Glutamatergic neuron (in vitro differentiated cells): ENCODE results near the gene CMKLR1. TPM values are rescaled to one million over a fixed set of nuclear protein-coding genes. Genes with fewer than 3 reads are reported as not detected.
A peak's percentile ranks its signal among the peaks of the same experiment; 100 is the strongest.

Experiments
- DNase-seq: peaks from one replicate; pipeline ENCODE4 v3.0.0; 2022
- H3K27ac Mint-ChIP-seq: one replicate; pipeline ENCODE4 v1.8.0; 2020; ENCODE audit warnings: mild to moderate bottlenecking, mixed read lengths, inconsistent platforms; ENCODE audit not compliant: unreplicated experiment
- H3K27me3 Mint-ChIP-seq: one replicate; pipeline ENCODE4 v1.8.0; 2020; ENCODE audit warnings: mild to moderate bottlenecking, moderate library complexity, mixed read lengths, inconsistent platforms; ENCODE audit not compliant: unreplicated experiment
- H3K36me3 Mint-ChIP-seq: one replicate; pipeline ENCODE4 v1.8.0; 2020; ENCODE audit warnings: mild to moderate bottlenecking, mixed read lengths, inconsistent platforms; ENCODE audit not compliant: unreplicated experiment
- H3K4me1 Mint-ChIP-seq: one replicate; pipeline ENCODE4 v1.8.0; 2020; ENCODE audit warnings: mild to moderate bottlenecking, low read depth, mixed read lengths, inconsistent platforms; ENCODE audit not compliant: unreplicated experiment
- H3K4me3 Mint-ChIP-seq: one replicate; pipeline ENCODE4 v1.8.0; 2020; ENCODE audit warnings: mild to moderate bottlenecking, mixed read lengths, inconsistent platforms; ENCODE audit not compliant: unreplicated experiment
- H3K9me3 Mint-ChIP-seq: one replicate; pipeline ENCODE4 v1.8.0; 2020; ENCODE audit warnings: mild to moderate bottlenecking, moderate library complexity, mixed read lengths, inconsistent platforms; ENCODE audit not compliant: unreplicated experiment
- CTCF ChIP-seq: fragments of 200-600 bp; sonication (generic); IDR thresholded peaks from one replicate; pipeline ENCODE4 v1.5.0; 2021; ENCODE audit not compliant: partially characterized antibody, unreplicated experiment
- total RNA-seq: library from RNA; stranded (reverse); fragmentation: NEBNext Ultra II Directional; extraction: Animal tissue kit (Norgen Biotek cat#: 25700); gene quantifications from one replicate; pipeline ENCODE4 v1.2.1, GENCODE V29; 2021; ENCODE audit not compliant: unreplicated experiment

The CMKLR1 gene
- total RNA-seq, 1 donor from 2014 or later = not detected

- no peak for TF ChIP-seq CTCF
- no peaks in the 10 kb centered on the region for H3K27me3 Mint-ChIP-seq
- peaks cover 6% of the 10 kb centered on the region for H3K4me1 Mint-ChIP-seq
- no peak overlapping the region for H3K27ac Mint-ChIP-seq
- H3K9me3 Mint-ChIP-seq = peaks cover 1% of the 10 kb centered on the region
- no peaks in the 10 kb centered on the region for H3K36me3 Mint-ChIP-seq
- DNase-seq = no peak
- H3K4me3 Mint-ChIP-seq = no peak overlapping the region
Measured at GRCh38 chr12:108277613-108278012, 61.5 kb downstream of the CMKLR1 start.

GRCh38 chr12:108273217-108273616, 65.9 kb downstream of the CMKLR1 start:
- Mint-ChIP-seq H3K27ac (no peak overlapping the region), H3K4me1 (peaks cover 17% of the 10 kb centered on the region), H3K9me3 (peaks cover 3% of the 10 kb centered on the region), H3K4me3 (no peak overlapping the region), H3K27me3 (peaks cover 4% of the 10 kb centered on the region), H3K36me3 (no peaks in the 10 kb centered on the region)
- no peak for DNase-seq
- TF ChIP-seq CTCF = no peak

- Mint-ChIP-seq H3K36me3 (no peaks in the 10 kb centered on the region), H3K9me3 (peaks cover 2% of the 10 kb centered on the region), H3K27me3 (peaks cover 4% of the 10 kb centered on the region), H3K27ac (peak overlapping the region; percentile 52), H3K4me1 (peaks cover 17% of the 10 kb centered on the region), H3K4me3 (no peak overlapping the region)
- TF ChIP-seq CTCF = no peak
- no peak for DNase-seq
Measured at GRCh38 chr12:108271951-108272872, 66.9 kb downstream of the CMKLR1 start.

- H3K4me1 Mint-ChIP-seq = peaks cover 17% of the 10 kb centered on the region
- peaks cover 2% of the 10 kb centered on the region for H3K9me3 Mint-ChIP-seq
- no peak overlapping the region for H3K27ac Mint-ChIP-seq
- no peak overlapping the region for H3K4me3 Mint-ChIP-seq
- no peaks in the 10 kb centered on the region for H3K36me3 Mint-ChIP-seq
- TF ChIP-seq CTCF = no peak
- H3K27me3 Mint-ChIP-seq = peaks cover 4% of the 10 kb centered on the region
- no peak for DNase-seq
Measured at GRCh38 chr12:108270849-108271143, 68.3 kb downstream of the CMKLR1 start.
